ENCODE data around the gene ZNRF3. TPM values are rescaled to one million over a fixed set of nuclear protein-coding genes. Genes with fewer than 3 reads are reported as not detected.

The ZNRF3 gene
- total RNA-seq, 1 experiment from 2014 or later = 23.7 TPM

GRCh38 chr22:28980326-28980725 lies 97.0 kb downstream of the ZNRF3 start:
- CTCF ChIA-PET = no interaction called here
- H3K4me1 Mint-ChIP-seq (ENCODE audit: low read depth, unreplicated experiment) = peaks cover 73% of the 10 kb centered on the region
- H3K4me3 Mint-ChIP-seq (ENCODE audit: low read depth, unreplicated experiment) = no peak overlapping the region
- no TSS peak for BruUV-seq (replicated peaks)
- peaks cover 11% of the 10 kb centered on the region for H3K36me3 Mint-ChIP-seq (ENCODE audit: insufficient read depth, unreplicated experiment)
- no peaks in the 10 kb centered on the region for H3K27me3 Mint-ChIP-seq (ENCODE audit: unreplicated experiment)
- no peak overlapping the region for H3K27ac Mint-ChIP-seq (ENCODE audit: unreplicated experiment)
- intact Hi-C loops (cut with micrococcal nuclease; ENCODE audit: unreplicated experiment) = no loop called here
- H3K9me3 Mint-ChIP-seq (ENCODE audit: low read depth, unreplicated experiment) = peaks cover 3% of the 10 kb centered on the region
- no peak for TF ChIP-seq CTCF (IDR thresholded peaks at IDR 0.05; ENCODE audit: unreplicated experiment)
- no peak for DNase-seq

- Mint-ChIP-seq H3K27ac (ENCODE audit: unreplicated experiment) (no peak overlapping the region), H3K36me3 (ENCODE audit: insufficient read depth, unreplicated experiment) (peaks cover 11% of the 10 kb centered on the region), H3K4me3 (ENCODE audit: low read depth, unreplicated experiment) (no peak overlapping the region), H3K27me3 (ENCODE audit: unreplicated experiment) (no peaks in the 10 kb centered on the region), H3K9me3 (ENCODE audit: low read depth, unreplicated experiment) (peaks cover 4% of the 10 kb centered on the region), H3K4me1 (ENCODE audit: low read depth, unreplicated experiment) (peaks cover 71% of the 10 kb centered on the region)
- TF ChIP-seq CTCF (IDR thresholded peaks at IDR 0.05; ENCODE audit: unreplicated experiment) = no peak
- no TSS peak for BruUV-seq (replicated peaks)
- intact Hi-C loops (cut with micrococcal nuclease; ENCODE audit: unreplicated experiment) = no loop called here
- DNase-seq = no peak
- CTCF ChIA-PET = interaction anchor here (0.6 to 1.1 kb wide), 3 partner anchors 12 to 108 kb away, joined by 3 to 5 read pairs (median 3); no protein-coding TSS in a partner anchor
These were observed 98.6 kb downstream of the ZNRF3 start for GRCh38 chr22:28981818-28982499.

- Mint-ChIP-seq H3K4me1 (ENCODE audit: low read depth, unreplicated experiment) (peaks cover 60% of the 10 kb centered on the region), H3K36me3 (ENCODE audit: insufficient read depth, unreplicated experiment) (peaks cover 9% of the 10 kb centered on the region), H3K27me3 (ENCODE audit: unreplicated experiment) (no peaks in the 10 kb centered on the region), H3K9me3 (ENCODE audit: low read depth, unreplicated experiment) (peaks cover 4% of the 10 kb centered on the region), H3K27ac (ENCODE audit: unreplicated experiment) (no peak overlapping the region), H3K4me3 (ENCODE audit: low read depth, unreplicated experiment) (no peak overlapping the region)
- TF ChIP-seq CTCF (IDR thresholded peaks at IDR 0.05; ENCODE audit: unreplicated experiment) = no peak
- CTCF ChIA-PET = interaction anchor here (0.6 kb wide), 1 partner anchor 18 kb away, joined by 4 read pairs; no protein-coding TSS in a partner anchor
- DNase-seq = no peak
- BruUV-seq (replicated peaks) = no TSS peak
- intact Hi-C loops (cut with micrococcal nuclease; ENCODE audit: unreplicated experiment) = no loop called here
These were observed 99.8 kb downstream of the ZNRF3 start for GRCh38 chr22:28983190-28983589.

- peaks cover 4% of the 10 kb centered on the region for H3K9me3 Mint-ChIP-seq (ENCODE audit: low read depth, unreplicated experiment)
- H3K4me3 Mint-ChIP-seq (ENCODE audit: low read depth, unreplicated experiment) = no peak overlapping the region
- peaks cover 9% of the 10 kb centered on the region for H3K36me3 Mint-ChIP-seq (ENCODE audit: insufficient read depth, unreplicated experiment)
- no TSS peak for BruUV-seq (replicated peaks)
- TF ChIP-seq CTCF (IDR thresholded peaks at IDR 0.05; ENCODE audit: unreplicated experiment) = no peak
- intact Hi-C loops (cut with micrococcal nuclease; ENCODE audit: unreplicated experiment) = no loop called here
- H3K4me1 Mint-ChIP-seq (ENCODE audit: low read depth, unreplicated experiment) = peaks cover 53% of the 10 kb centered on the region
- H3K27ac Mint-ChIP-seq (ENCODE audit: unreplicated experiment) = no peak overlapping the region
- CTCF ChIA-PET = no interaction called here
- DNase-seq = no peak
- H3K27me3 Mint-ChIP-seq (ENCODE audit: unreplicated experiment) = no peaks in the 10 kb centered on the region
These were observed 100.5 kb downstream of the ZNRF3 start for GRCh38 chr22:28983788-28984441.

All from Calu3 (cell line).